ENCODE measurements around the gene ZSWIM5. TPM values are rescaled to one million over a fixed set of nuclear protein-coding genes. Genes with fewer than 3 reads are reported as not detected.
"Not testable (repeated sequence)": the region's sequence is repeated elsewhere in the genome, so short reads cannot be mapped to it uniquely, and the experiment has no call there.

The ZSWIM5 gene
- total RNA-seq, 3 donors from 2014 or later: 1.6 to 4.5 (median 3.3) TPM

- H3K4me3 ChIP-seq; H3K27me3 ChIP-seq; H3K36me3 ChIP-seq; H3K27ac ChIP-seq; DNase-seq (ENCODE audit: low spot score in 2 of 2); H3K9me3 ChIP-seq; intact Hi-C loops (cut with DNase I; ENCODE audit: low total_unique reads); H3K4me1 ChIP-seq: not testable (repeated sequence)
Observed at GRCh38 chr1:45162041-45163035, 44.1 kb downstream of the ZSWIM5 start.

GRCh38 chr1:45155957-45156356 lies 50.4 kb downstream of the ZSWIM5 start:
- H3K36me3 ChIP-seq: no peaks in the 10 kb centered on the region
- no peak for DNase-seq (ENCODE audit: low spot score in 2 of 2)
- no peaks in the 10 kb centered on the region for H3K4me1 ChIP-seq
- intact Hi-C loops (cut with DNase I; ENCODE audit: low total_unique reads): no loop called here
- TF ChIP-seq POLR2A (IDR thresholded peaks at IDR 0.05) (no peak), POLR2AphosphoS5 (IDR thresholded peaks at IDR 0.05) (no peak), CTCF (IDR thresholded peaks at IDR 0.05) (no peak)
- H3K9me3 ChIP-seq: peaks cover 0 to 4% of the 10 kb centered on the region in 2 donors
- no peak overlapping the region for H3K4me3 ChIP-seq
- H3K27ac ChIP-seq: no peak overlapping the region
- H3K27me3 ChIP-seq: no peaks in the 10 kb centered on the region

- Histone ChIP-seq H3K27ac (no peak overlapping the region), H3K36me3 (no peaks in the 10 kb centered on the region), H3K4me1 (no peaks in the 10 kb centered on the region), H3K9me3 (peaks cover 0 to 4% of the 10 kb centered on the region in 2 donors), H3K4me3 (no peak overlapping the region), H3K27me3 (no peaks in the 10 kb centered on the region)
- no peak for DNase-seq (ENCODE audit: low spot score in 2 of 2)
- intact Hi-C loops (cut with DNase I; ENCODE audit: low total_unique reads): no loop called here
- no peak for TF ChIP-seq POLR2AphosphoS5 (IDR thresholded peaks at IDR 0.05)
- no peak for TF ChIP-seq CTCF (IDR thresholded peaks at IDR 0.05)
- TF ChIP-seq POLR2A (IDR thresholded peaks at IDR 0.05): no peak
Observed at GRCh38 chr1:45155423-45155822, 51.0 kb downstream of the ZSWIM5 start.

- intact Hi-C loops (cut with DNase I; ENCODE audit: low total_unique reads): no loop called here
- Histone ChIP-seq H3K36me3 (no peaks in the 10 kb centered on the region), H3K4me1 (no peaks in the 10 kb centered on the region), H3K27ac (no peak overlapping the region), H3K27me3 (no peaks in the 10 kb centered on the region), H3K9me3 (peaks cover 0 to 4% of the 10 kb centered on the region in 2 donors), H3K4me3 (no peak overlapping the region)
- no peak for DNase-seq (ENCODE audit: low spot score in 2 of 2)
- TF ChIP-seq POLR2A (IDR thresholded peaks at IDR 0.05) (no peak), POLR2AphosphoS5 (IDR thresholded peaks at IDR 0.05) (no peak), CTCF (IDR thresholded peaks at IDR 0.05) (no peak)
Observed at GRCh38 chr1:45152126-45152525, 54.3 kb downstream of the ZSWIM5 start.

- Histone ChIP-seq H3K9me3 (no peaks in the 10 kb centered on the region), H3K36me3 (no peaks in the 10 kb centered on the region), H3K27me3 (no peaks in the 10 kb centered on the region), H3K4me3 (no peak overlapping the region), H3K27ac (no peak overlapping the region), H3K4me1 (no peaks in the 10 kb centered on the region)
- TF ChIP-seq POLR2AphosphoS5 (IDR thresholded peaks at IDR 0.05): no peak
- TF ChIP-seq CTCF (IDR thresholded peaks at IDR 0.05): no peak
- TF ChIP-seq POLR2A (IDR thresholded peaks at IDR 0.05): no peak
- intact Hi-C loops (cut with DNase I; ENCODE audit: low total_unique reads): no loop called here
- DNase-seq (ENCODE audit: low spot score in 2 of 2): no peak
Observed at GRCh38 chr1:45148209-45148825, 58.1 kb downstream of the ZSWIM5 start.

Data from breast epithelium (tissue), 4 donors.